Transverse colon (tissue), 4 donors: ENCODE measurements around the gene CARD10. TPM values are rescaled to one million over a fixed set of nuclear protein-coding genes. Genes with fewer than 3 reads are reported as not detected.

ENCODE experiments used
- DNase-seq: peaks from one replicate; pipeline ENCODE4 v3.0.0-alpha.2; 2019
- H3K27ac ChIP-seq, 4 donors: fragments of 200-600 bp; sonication (generic); 2 replicates each; pipeline ENCODE4 v1.5.1; 2016 to 2018; ENCODE audit warnings: inconsistent platforms in 4 of 4
- H3K27me3 ChIP-seq: fragments of 200-600 bp; sonication (generic); 2 replicates; pipeline ENCODE4 v1.5.1; 2017; ENCODE audit warnings: inconsistent platforms
- H3K36me3 ChIP-seq, 4 donors: fragments of 200-600 bp; sonication (generic); 2 replicates each; pipeline ENCODE4 v1.5.1; 2017 to 2019; ENCODE audit warnings: inconsistent platforms in 4 of 4
- H3K4me1 ChIP-seq, 4 donors: fragments of 200-600 bp; sonication (generic); 2 replicates each; pipeline ENCODE4 v1.5.1; 2017 to 2020; ENCODE audit warnings: inconsistent platforms in 4 of 4
- H3K4me3 ChIP-seq, 4 donors: fragments of 200-600 bp; sonication (generic); 1 replicate in 1 of 4; 2 replicates in 3 of 4; pipeline versions ENCODE4 v1.5.1 to v1.6.1; 2017 to 2019; ENCODE audit warnings: inconsistent platforms in 4 of 4
- H3K9me3 ChIP-seq, 2 donors: fragments of 200-600 bp; sonication (generic); 2 replicates each; pipeline ENCODE4 v1.5.1; 2017 to 2019; ENCODE audit warnings: inconsistent platforms in 2 of 2
- EP300 ChIP-seq: sonication (generic); formaldehyde crosslinking; IDR thresholded peaks from one replicate; pipeline ENCODE4 v1.6.1; 2017; ENCODE audit warnings: antibody characterized with exemption, low read depth
- POLR2A ChIP-seq: fragments of 450-650 bp; IDR thresholded peaks from one replicate; pipeline ENCODE4 v1.6.1; 2016; ENCODE audit warnings: antibody characterized with exemption, mild to moderate bottlenecking, moderate library complexity
- POLR2AphosphoS5 ChIP-seq, 3 donors: sonication (generic); formaldehyde crosslinking; IDR thresholded peaks; one replicate each; pipeline ENCODE4 v1.6.1; 2016; ENCODE audit warnings: antibody characterized with exemption in 3 of 3
- WGBS, 2 donors: methylation state at CpG; one replicate each; pipeline ENCODE4 v1.1.5; 2018; ENCODE audit warnings: low coverage in 1 of 2; 5-methylcytosine and 5-hydroxymethylcytosine counted together
- in situ Hi-C, 4 donors: fragments of 200-750 bp; cut with MboI; loops; one replicate each; pipeline versions ENCODE4 v1.15.0 to v1.15.1; 2017; ENCODE audit warnings: low sequenced_read_pairs in 3 of 4, low pct_ligation_motif_present in 1 of 4, low pct_unique_long_range_greater_than_20kb in 1 of 4
- intact Hi-C: fragments of 100-400 bp; cut with DNase I; formaldehyde crosslinking; loops from one replicate; pipeline ENCODE4 v1.15.1; 2023; ENCODE audit warnings: low total_unique reads
- total RNA-seq, 4 donors: library from RNA; depleted of rRNA; stranded (reverse); fragments of >200 nt; gene quantifications; one replicate each; pipeline ENCODE4 v1.1.0, GENCODE V29; 2016
- TF ChIP-seq, protein P1 (sequence below), 5 experiments: fragments of 200-600 bp in 3 of 5; fragments of 450-650 bp in 2 of 5; sonication (generic) in 3 of 5; IDR thresholded peaks; 1 replicate in 2 of 5; 2 replicates in 3 of 5; pipeline ENCODE4 v1.5.1; 2016 to 2017; ENCODE audit warnings: antibody characterized with exemption in 5 of 5, inconsistent platforms in 3 of 5, mild to moderate bottlenecking in 2 of 5, moderate library complexity in 1 of 5

Gene CARD10
- total RNA-seq, 4 donors from 2014 or later = 46.3 to 166 (median 60.9) TPM

- H3K9me3 ChIP-seq = no peaks in the 10 kb centered on the region
- 91% methylated on average over 15 of the region's 16 CpGs; no CpG with 5 or more reads in 1 of the 2 donors for WGBS, 2 donors
- in situ Hi-C loops = no loop called here
- TF ChIP-seq EP300 (no peak), POLR2AphosphoS5 (IDR thresholded peaks at IDR 0.05) (no peak), POLR2A (no peak)
- TF ChIP-seq, protein P1, sequence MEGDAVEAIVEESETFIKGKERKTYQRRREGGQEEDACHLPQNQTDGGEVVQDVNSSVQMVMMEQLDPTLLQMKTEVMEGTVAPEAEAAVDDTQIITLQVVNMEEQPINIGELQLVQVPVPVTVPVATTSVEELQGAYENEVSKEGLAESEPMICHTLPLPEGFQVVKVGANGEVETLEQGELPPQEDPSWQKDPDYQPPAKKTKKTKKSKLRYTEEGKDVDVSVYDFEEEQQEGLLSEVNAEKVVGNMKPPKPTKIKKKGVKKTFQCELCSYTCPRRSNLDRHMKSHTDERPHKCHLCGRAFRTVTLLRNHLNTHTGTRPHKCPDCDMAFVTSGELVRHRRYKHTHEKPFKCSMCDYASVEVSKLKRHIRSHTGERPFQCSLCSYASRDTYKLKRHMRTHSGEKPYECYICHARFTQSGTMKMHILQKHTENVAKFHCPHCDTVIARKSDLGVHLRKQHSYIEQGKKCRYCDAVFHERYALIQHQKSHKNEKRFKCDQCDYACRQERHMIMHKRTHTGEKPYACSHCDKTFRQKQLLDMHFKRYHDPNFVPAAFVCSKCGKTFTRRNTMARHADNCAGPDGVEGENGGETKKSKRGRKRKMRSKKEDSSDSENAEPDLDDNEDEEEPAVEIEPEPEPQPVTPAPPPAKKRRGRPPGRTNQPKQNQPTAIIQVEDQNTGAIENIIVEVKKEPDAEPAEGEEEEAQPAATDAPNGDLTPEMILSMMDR (IDR thresholded peaks at IDR 0.05) = no peak
- H3K27ac ChIP-seq = no peak overlapping the region
- no peaks in the 10 kb centered on the region for H3K27me3 ChIP-seq
- peaks cover 0 to 11% (median 8%) of the 10 kb centered on the region in 4 donors for H3K4me1 ChIP-seq
- DNase-seq = no peak
- peaks cover 0 to 4% (median 0%) of the 10 kb centered on the region in 4 donors for H3K36me3 ChIP-seq
- intact Hi-C loops = no loop called here
- no peak overlapping the region for H3K4me3 ChIP-seq
These were observed 28.1 kb downstream of the CARD10 start for GRCh38 chr22:37491106-37491505.

DNA sequence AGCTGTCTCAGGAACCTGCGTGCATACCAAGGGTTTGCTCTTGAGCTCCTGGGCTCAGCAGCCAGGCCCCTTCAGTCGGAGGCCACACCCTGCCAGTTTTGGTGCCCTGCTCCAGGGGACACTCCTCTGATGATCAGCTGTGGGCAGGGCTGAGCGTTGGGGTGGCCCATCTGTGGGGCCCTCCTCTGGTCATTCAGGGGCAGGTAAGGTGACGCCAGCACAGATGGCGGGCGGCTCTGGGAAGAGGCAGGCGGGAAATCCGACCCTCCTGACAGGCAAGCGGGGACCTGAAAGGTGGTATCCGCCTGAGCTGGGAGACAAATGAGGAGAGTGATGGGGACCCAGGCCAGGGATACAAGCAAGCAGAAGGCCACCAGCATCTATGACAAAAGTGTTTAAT lies 29.2 kb downstream of the CARD10 start:
- Histone ChIP-seq H3K36me3 (no peaks in the 10 kb centered on the region), H3K27me3 (no peaks in the 10 kb centered on the region), H3K4me3 (no peak overlapping the region), H3K27ac (no peak overlapping the region), H3K9me3 (no peaks in the 10 kb centered on the region), H3K4me1 (peaks cover 0 to 15% (median 11%) of the 10 kb centered on the region in 4 donors)
- in situ Hi-C loops = no loop called here
- DNase-seq = no peak
- no peak for TF ChIP-seq POLR2A
- no peak for TF ChIP-seq EP300
- TF ChIP-seq, protein P1 (IDR thresholded peaks at IDR 0.05) = no peak
- no peak for TF ChIP-seq POLR2AphosphoS5 (IDR thresholded peaks at IDR 0.05)
- intact Hi-C loops = no loop called here
- WGBS, 2 donors = 92% methylated on average over 10 of the region's 10 CpGs; no CpG with 5 or more reads in 1 of the 2 donors

GRCh38 chr22:37488337-37489135 lies 30.7 kb downstream of the CARD10 start:
- TF ChIP-seq POLR2AphosphoS5 (IDR thresholded peaks at IDR 0.05) (no peak), POLR2A (no peak), EP300 (no peak)
- TF ChIP-seq, protein P1 (IDR thresholded peaks at IDR 0.05) = no peak
- intact Hi-C loops = no loop called here

GRCh38 chr22:37487571-37487970 lies 31.6 kb downstream of the CARD10 start:
- WGBS, 2 donors = 33 to 80% methylated on average over 1 to 4 of the region's 4 CpGs
- TF ChIP-seq POLR2A (no peak), POLR2AphosphoS5 (IDR thresholded peaks at IDR 0.05) (no peak), EP300 (no peak)
- TF ChIP-seq, protein P1 (IDR thresholded peaks at IDR 0.05) = no peak
- Histone ChIP-seq H3K9me3 (no peaks in the 10 kb centered on the region), H3K27ac (no peak overlapping the region), H3K4me1 (peaks cover 0 to 23% (median 13%) of the 10 kb centered on the region in 4 donors), H3K36me3 (no peaks in the 10 kb centered on the region), H3K27me3 (no peaks in the 10 kb centered on the region), H3K4me3 (no peak overlapping the region)
- no peak for DNase-seq
- in situ Hi-C loops = no loop called here
- intact Hi-C loops = no loop called here

More at GRCh38 chr22:37488337-37489135, 30.7 kb downstream of the CARD10 start:
- H3K4me1 ChIP-seq = peaks cover 0 to 22% (median 13%) of the 10 kb centered on the region in 4 donors
- in situ Hi-C loops = no loop called here
- 83 to 100% methylated on average over 1 to 15 of the region's 15 CpGs for WGBS, 2 donors
- no peaks in the 10 kb centered on the region for H3K9me3 ChIP-seq
- H3K36me3 ChIP-seq = no peaks in the 10 kb centered on the region
- no peaks in the 10 kb centered on the region for H3K27me3 ChIP-seq
- no peak overlapping the region for H3K4me3 ChIP-seq
- no peak for DNase-seq
- H3K27ac ChIP-seq = no peak overlapping the region
